ENCODE data around the gene NPIPB8. TPM values are rescaled to one million over a fixed set of nuclear protein-coding genes. Genes with fewer than 3 reads are reported as not detected.
"Not testable (repeated sequence)": the region's sequence is repeated elsewhere in the genome, so short reads cannot be mapped to it uniquely, and the experiment has no call there.

The NPIPB8 gene
- total RNA-seq, 1 donor from 2014 or later, result not detected

DNA sequence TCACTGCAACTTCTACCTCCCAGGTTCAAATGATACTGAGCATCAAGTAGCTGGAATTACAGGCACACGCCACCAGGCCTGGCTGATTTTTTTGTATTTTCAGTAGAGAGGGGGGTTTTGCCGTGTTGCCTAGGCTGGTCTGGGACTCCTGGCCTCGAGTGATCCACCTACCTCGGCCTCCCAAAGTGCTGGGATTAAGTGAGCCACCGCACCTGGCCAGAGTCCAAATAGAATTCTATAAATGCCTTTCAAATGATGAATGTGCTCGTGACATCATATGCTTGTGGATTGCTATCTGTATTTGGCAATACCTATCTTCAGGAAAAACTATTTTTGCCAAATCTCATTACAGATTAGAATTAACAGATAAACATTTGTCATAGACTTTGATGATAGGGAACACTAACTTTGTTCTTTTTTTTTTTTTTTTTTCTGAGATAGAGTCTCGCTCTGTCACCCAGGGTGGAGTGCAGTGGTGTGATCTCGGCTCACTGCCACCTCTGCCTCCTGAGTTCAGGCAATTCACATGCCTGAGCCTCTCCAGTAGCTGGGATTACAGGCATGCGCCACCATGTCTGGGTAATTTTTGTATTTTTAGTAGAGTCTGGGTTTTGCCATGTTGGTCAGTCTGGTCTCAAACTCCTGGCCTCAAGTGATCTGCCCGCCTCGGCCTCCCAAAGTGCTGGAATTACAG, 55.5 kb downstream of the NPIPB8 start:
- not testable (repeated sequence) for H3K4me1 Mint-ChIP-seq (ENCODE audit: low read depth, unreplicated experiment); DNase-seq; H3K4me3 Mint-ChIP-seq (ENCODE audit: unreplicated experiment); H3K36me3 Mint-ChIP-seq (ENCODE audit: unreplicated experiment); H3K9me3 Mint-ChIP-seq (ENCODE audit: unreplicated experiment); H3K27me3 Mint-ChIP-seq (ENCODE audit: unreplicated experiment); H3K27ac Mint-ChIP-seq (ENCODE audit: unreplicated experiment)

- not testable (repeated sequence) for H3K36me3 Mint-ChIP-seq (ENCODE audit: unreplicated experiment); DNase-seq; H3K4me3 Mint-ChIP-seq (ENCODE audit: unreplicated experiment); H3K9me3 Mint-ChIP-seq (ENCODE audit: unreplicated experiment); H3K27me3 Mint-ChIP-seq (ENCODE audit: unreplicated experiment); H3K4me1 Mint-ChIP-seq (ENCODE audit: low read depth, unreplicated experiment); H3K27ac Mint-ChIP-seq (ENCODE audit: unreplicated experiment)
These were observed 61.9 kb downstream of the NPIPB8 start for GRCh38 chr16:28699792-28700191.

- not testable (repeated sequence) for DNase-seq; H3K36me3 Mint-ChIP-seq (ENCODE audit: unreplicated experiment); H3K27me3 Mint-ChIP-seq (ENCODE audit: unreplicated experiment); H3K27ac Mint-ChIP-seq (ENCODE audit: unreplicated experiment); H3K4me1 Mint-ChIP-seq (ENCODE audit: low read depth, unreplicated experiment); H3K4me3 Mint-ChIP-seq (ENCODE audit: unreplicated experiment); H3K9me3 Mint-ChIP-seq (ENCODE audit: unreplicated experiment)
These were observed 62.5 kb downstream of the NPIPB8 start for GRCh38 chr16:28700349-28700748.

GRCh38 chr16:28701384-28701783, 63.5 kb downstream of the NPIPB8 start:
- not testable (repeated sequence) for H3K27me3 Mint-ChIP-seq (ENCODE audit: unreplicated experiment); H3K9me3 Mint-ChIP-seq (ENCODE audit: unreplicated experiment); H3K36me3 Mint-ChIP-seq (ENCODE audit: unreplicated experiment); DNase-seq; H3K4me3 Mint-ChIP-seq (ENCODE audit: unreplicated experiment); H3K4me1 Mint-ChIP-seq (ENCODE audit: low read depth, unreplicated experiment); H3K27ac Mint-ChIP-seq (ENCODE audit: unreplicated experiment)

DNA sequence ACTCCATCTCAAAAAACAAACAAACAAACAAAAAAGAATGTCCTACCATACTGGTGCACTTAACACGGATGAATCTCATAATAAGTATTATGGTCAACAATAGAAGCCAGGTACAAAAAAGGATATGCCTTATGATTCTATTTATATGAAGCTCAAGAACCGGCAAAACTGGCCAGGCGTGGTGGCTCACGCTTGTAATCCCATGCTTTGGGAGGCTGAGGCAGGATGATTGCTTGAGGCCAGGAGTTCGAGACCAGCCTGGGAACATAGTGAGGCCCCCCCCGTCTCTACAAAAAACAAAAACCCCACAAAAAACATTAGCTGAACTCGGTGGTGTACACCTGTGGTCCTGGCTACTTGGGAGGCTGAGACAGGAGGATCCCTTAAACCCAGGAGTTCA, 66.4 kb downstream of the NPIPB8 start:
- DNase-seq; H3K36me3 Mint-ChIP-seq (ENCODE audit: unreplicated experiment); H3K9me3 Mint-ChIP-seq (ENCODE audit: unreplicated experiment); H3K27me3 Mint-ChIP-seq (ENCODE audit: unreplicated experiment); H3K27ac Mint-ChIP-seq (ENCODE audit: unreplicated experiment); H3K4me3 Mint-ChIP-seq (ENCODE audit: unreplicated experiment); H3K4me1 Mint-ChIP-seq (ENCODE audit: low read depth, unreplicated experiment): not testable (repeated sequence)

Other genes with a start within 250 kb of the NPIPB8 start
- 57.8 TPM for gene EIF3CL, start 234.2 kb upstream of the NPIPB8 start, total RNA-seq (ENCODE audit: unreplicated experiment)
- not detected for gene NPIPB7, start 165.7 kb upstream of the NPIPB8 start, total RNA-seq (ENCODE audit: unreplicated experiment)
- 29.4 TPM for gene CLN3, start 146.0 kb upstream of the NPIPB8 start, total RNA-seq (ENCODE audit: unreplicated experiment)
- gene APOBR, start 143.4 kb upstream of the NPIPB8 start, total RNA-seq (ENCODE audit: unreplicated experiment), result not detected
- not detected for gene IL27, start 131.2 kb upstream of the NPIPB8 start, total RNA-seq (ENCODE audit: unreplicated experiment)
- gene NUPR1, start 99.1 kb upstream of the NPIPB8 start, total RNA-seq (ENCODE audit: unreplicated experiment), result not detected
- 29.2 TPM for gene SGF29, start 84.1 kb upstream of the NPIPB8 start, total RNA-seq (ENCODE audit: unreplicated experiment)
- gene SULT1A2, start 41.0 kb upstream of the NPIPB8 start, total RNA-seq (ENCODE audit: unreplicated experiment), result not detected
- 0.54 TPM for gene SULT1A1, start 28.0 kb upstream of the NPIPB8 start, total RNA-seq (ENCODE audit: unreplicated experiment)
- gene EIF3C, start 73.4 kb downstream of the NPIPB8 start, total RNA-seq (ENCODE audit: unreplicated experiment), result 832 TPM
- gene NPIPB9, start 113.7 kb downstream of the NPIPB8 start, total RNA-seq (ENCODE audit: unreplicated experiment), result 3.0 TPM
- gene ATXN2L, start 184.9 kb downstream of the NPIPB8 start, total RNA-seq (ENCODE audit: unreplicated experiment), result 261 TPM
- gene TUFM, start 208.3 kb downstream of the NPIPB8 start, total RNA-seq (ENCODE audit: unreplicated experiment), result 143 TPM
- gene SH2B1, start 225.8 kb downstream of the NPIPB8 start, total RNA-seq (ENCODE audit: unreplicated experiment), result 72.1 TPM
- gene ATP2A1, start 240.4 kb downstream of the NPIPB8 start, total RNA-seq (ENCODE audit: unreplicated experiment), result 4.5 TPM

Measured in glutamatergic neuron (in vitro differentiated cells).